Smooth muscle cell (in vitro differentiated cells): ENCODE data around the gene RAB1B. TPM values are rescaled to one million over a fixed set of nuclear protein-coding genes. Genes with fewer than 3 reads are reported as not detected.

Source experiments
- DNase-seq: peaks from one replicate; lab custom pipeline; 2025; ENCODE audit not compliant: unreplicated experiment; lab: John Stamatoyannopoulos, UW
- H2AFZ ChIP-seq: fragments of 200-600 bp; sonication (generic); 2 replicates; pipeline ENCODE4 v1.6.0; 2016; ENCODE audit warnings: antibody characterized with exemption, low read depth, mild to moderate bottlenecking
- H3F3A ChIP-seq: fragments of 200-600 bp; sonication (generic); 2 replicates; pipeline ENCODE4 v1.6.0; 2017; ENCODE audit warnings: antibody characterized with exemption, low read depth
- H3K27ac ChIP-seq: fragments of 200-600 bp; sonication (generic); 2 replicates; pipeline ENCODE4 v1.5.1; 2016; ENCODE audit warnings: low read depth, mild to moderate bottlenecking
- H3K27me3 ChIP-seq: fragments of 200-600 bp; sonication (generic); 2 replicates; pipeline ENCODE4 v1.6.1; 2016; ENCODE audit warnings: low read depth, mild to moderate bottlenecking
- H3K36me3 ChIP-seq: fragments of 200-600 bp; sonication (generic); 2 replicates; pipeline ENCODE4 v1.5.1; 2016; ENCODE audit warnings: low read depth
- H3K4me1 ChIP-seq: fragments of 200-600 bp; sonication (generic); 2 replicates; pipeline ENCODE4 v1.5.1; 2016; ENCODE audit warnings: low read depth
- H3K4me2 ChIP-seq: fragments of 200-600 bp; sonication (generic); 2 replicates; pipeline ENCODE4 v1.6.0; 2016; ENCODE audit warnings: mild to moderate bottlenecking
- H3K4me3 ChIP-seq: fragments of 200-600 bp; sonication (generic); 2 replicates; pipeline ENCODE4 v1.5.1; 2016; ENCODE audit warnings: mild to moderate bottlenecking
- H3K79me2 ChIP-seq: fragments of 200-600 bp; sonication (generic); 2 replicates; pipeline ENCODE4 v1.6.0; 2016; ENCODE audit warnings: low read depth, mild to moderate bottlenecking
- H3K9ac ChIP-seq: fragments of 200-600 bp; sonication (generic); 2 replicates; pipeline ENCODE4 v1.6.0; 2016; ENCODE audit warnings: low read depth
- H3K9me3 ChIP-seq: fragments of 200-600 bp; sonication (generic); replicated peaks from 2 replicates; pipeline ENCODE4 v1.5.1; 2016; ENCODE audit warnings: low read depth
- H4K20me1 ChIP-seq: fragments of 200-600 bp; sonication (generic); 2 replicates; pipeline ENCODE4 v1.6.0; 2016; ENCODE audit warnings: low read depth
- WGBS: methylation state at CpG from one replicate; pipeline ENCODE4 v1.1.7; 2016; ENCODE audit warnings: low lambda C conversion rate; 5-methylcytosine and 5-hydroxymethylcytosine counted together
- polyA plus RNA-seq: library from polyadenylated mRNA; unstranded; fragments of >200 nt; fragmentation: Nextera tagmentation; extraction: Ambion mirVana; gene quantifications from 2 replicates; pipeline ENCODE4 v1.2.1, GENCODE V29; 2016
- total RNA-seq: library from RNA; depleted of rRNA; stranded (reverse); fragments of >200 nt; gene quantifications from 2 replicates; pipeline ENCODE4 v1.2.3, GENCODE V29; 2014
- TF ChIP-seq, protein P1 (sequence below): fragments of 200-600 bp; sonication (generic); IDR thresholded peaks from 2 replicates; pipeline ENCODE4 v1.5.1; 2017; ENCODE audit warnings: borderline replicate concordance, mild to moderate bottlenecking, antibody characterized with exemption; ENCODE audit not compliant: insufficient read depth, poor library complexity, severe bottlenecking

The RAB1B gene
- total and polyA plus RNA-seq, 2 experiments from 2014 or later: 20.9 to 53.3 TPM

DNA sequence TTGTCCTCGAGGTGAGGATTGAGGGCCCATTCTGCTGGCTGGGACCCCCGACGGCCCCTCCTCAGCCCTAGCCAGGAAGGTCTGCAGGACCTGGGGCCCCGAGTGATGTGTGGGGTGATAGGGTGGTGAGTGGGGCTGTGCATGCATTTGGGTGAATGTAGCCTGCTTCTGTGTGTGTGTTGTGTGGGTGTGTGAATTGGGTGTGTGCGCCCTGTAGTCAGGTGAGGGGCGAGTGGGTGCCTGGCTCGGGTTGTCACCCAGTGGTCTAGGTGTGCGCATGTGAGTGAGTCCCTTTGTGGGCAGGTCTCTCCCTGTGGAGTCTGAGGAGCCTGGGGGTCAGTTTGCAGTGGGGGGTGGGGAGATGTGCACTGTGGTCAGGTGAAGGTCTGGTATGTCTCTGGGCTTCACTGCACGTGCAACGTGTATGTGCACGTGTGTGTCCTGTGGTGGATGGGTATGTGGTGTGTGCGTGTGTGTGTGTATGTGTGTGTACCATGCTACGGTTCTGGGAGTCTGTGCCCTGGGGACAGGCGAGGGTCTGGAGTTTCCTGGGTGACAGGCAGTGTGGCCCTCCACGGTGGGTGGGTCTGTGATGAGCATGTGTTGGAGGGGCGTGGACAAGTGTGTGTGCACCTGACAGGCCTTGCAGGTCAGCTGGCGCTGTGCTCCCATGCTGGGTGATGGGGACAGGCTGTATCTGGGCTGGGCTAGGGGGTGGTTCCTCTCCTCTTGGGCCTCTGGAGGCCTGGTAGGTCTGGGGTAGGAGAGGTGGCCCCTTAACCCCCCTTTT lies 24.3 kb downstream of the RAB1B start:
- peaks cover 8% of the 10 kb centered on the region for H3K79me2 ChIP-seq
- H3K4me1 ChIP-seq: peaks cover 13% of the 10 kb centered on the region
- H3F3A ChIP-seq: no peaks in the 10 kb centered on the region
- H3K4me3 ChIP-seq: peak overlapping the region; percentile 45
- no peak overlapping the region for H2AFZ ChIP-seq
- no peak overlapping the region for H3K4me2 ChIP-seq
- TF ChIP-seq, protein P1, sequence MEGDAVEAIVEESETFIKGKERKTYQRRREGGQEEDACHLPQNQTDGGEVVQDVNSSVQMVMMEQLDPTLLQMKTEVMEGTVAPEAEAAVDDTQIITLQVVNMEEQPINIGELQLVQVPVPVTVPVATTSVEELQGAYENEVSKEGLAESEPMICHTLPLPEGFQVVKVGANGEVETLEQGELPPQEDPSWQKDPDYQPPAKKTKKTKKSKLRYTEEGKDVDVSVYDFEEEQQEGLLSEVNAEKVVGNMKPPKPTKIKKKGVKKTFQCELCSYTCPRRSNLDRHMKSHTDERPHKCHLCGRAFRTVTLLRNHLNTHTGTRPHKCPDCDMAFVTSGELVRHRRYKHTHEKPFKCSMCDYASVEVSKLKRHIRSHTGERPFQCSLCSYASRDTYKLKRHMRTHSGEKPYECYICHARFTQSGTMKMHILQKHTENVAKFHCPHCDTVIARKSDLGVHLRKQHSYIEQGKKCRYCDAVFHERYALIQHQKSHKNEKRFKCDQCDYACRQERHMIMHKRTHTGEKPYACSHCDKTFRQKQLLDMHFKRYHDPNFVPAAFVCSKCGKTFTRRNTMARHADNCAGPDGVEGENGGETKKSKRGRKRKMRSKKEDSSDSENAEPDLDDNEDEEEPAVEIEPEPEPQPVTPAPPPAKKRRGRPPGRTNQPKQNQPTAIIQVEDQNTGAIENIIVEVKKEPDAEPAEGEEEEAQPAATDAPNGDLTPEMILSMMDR: no peak
- no peak overlapping the region for H3K9ac ChIP-seq
- H4K20me1 ChIP-seq: peaks cover 7% of the 10 kb centered on the region
- peaks cover 35% of the 10 kb centered on the region for H3K27me3 ChIP-seq
- H3K27ac ChIP-seq: no peak overlapping the region
- no peaks in the 10 kb centered on the region for H3K9me3 ChIP-seq
- no peaks in the 10 kb centered on the region for H3K36me3 ChIP-seq
- DNase-seq: no peak
- 81% methylated on average over 17 of the region's 17 CpGs for WGBS

DNA sequence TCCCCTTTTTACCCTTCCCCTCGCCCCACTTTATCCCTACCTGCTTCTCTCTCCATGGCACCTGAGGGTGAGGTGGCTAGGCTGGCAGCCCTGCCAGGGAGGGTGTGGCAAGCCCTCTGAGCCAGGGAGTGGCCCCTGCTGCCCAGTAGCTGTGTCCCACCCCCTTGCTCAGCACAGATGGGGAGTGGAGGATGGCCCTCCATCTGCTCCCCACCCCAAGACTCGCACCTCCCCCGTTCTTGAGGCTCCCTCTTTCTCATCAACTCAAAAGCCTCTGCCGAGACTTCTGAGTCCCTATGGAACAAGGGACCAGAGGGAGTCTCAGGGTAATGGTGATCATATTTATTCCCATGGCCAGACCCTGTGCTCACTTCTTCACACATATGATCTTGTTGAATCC lies 24.9 kb downstream of the RAB1B start:
- 89% methylated on average over 3 of the region's 4 CpGs for WGBS
- Histone ChIP-seq H3K4me2 (no peak overlapping the region), H3F3A (no peaks in the 10 kb centered on the region), H4K20me1 (peaks cover 7% of the 10 kb centered on the region), H3K9ac (no peak overlapping the region), H3K4me1 (peaks cover 7% of the 10 kb centered on the region), H3K27ac (no peak overlapping the region), H3K9me3 (no peaks in the 10 kb centered on the region), H3K79me2 (peaks cover 2% of the 10 kb centered on the region), H3K4me3 (no peak overlapping the region), H2AFZ (no peak overlapping the region), H3K27me3 (peaks cover 35% of the 10 kb centered on the region), H3K36me3 (no peaks in the 10 kb centered on the region)
- TF ChIP-seq, protein P1: no peak
- DNase-seq: no peak

GRCh38 chr11:66293777-66294625 lies 25.6 kb downstream of the RAB1B start:
- Histone ChIP-seq H3K27me3 (peaks cover 35% of the 10 kb centered on the region), H3K27ac (no peak overlapping the region), H3K79me2 (no peaks in the 10 kb centered on the region), H3K4me2 (no peak overlapping the region), H4K20me1 (peaks cover 7% of the 10 kb centered on the region), H3K4me1 (peaks cover 6% of the 10 kb centered on the region), H3K36me3 (no peaks in the 10 kb centered on the region), H3F3A (no peaks in the 10 kb centered on the region), H3K9ac (no peak overlapping the region), H3K9me3 (no peaks in the 10 kb centered on the region), H3K4me3 (no peak overlapping the region), H2AFZ (no peak overlapping the region)
- WGBS: 92% methylated on average over 24 of the region's 30 CpGs
- DNase-seq: no peak
- TF ChIP-seq, protein P1: no peak
